Astrocyte (in vitro differentiated cells and primary cell): Measurements from ENCODE around the gene NEK3.

Source experiments
- CTCF ChIP-seq: IDR thresholded peaks from 2 replicates; pipeline ENCODE4 v1.5.1; 2011; ENCODE audit warnings: low read depth, mild to moderate bottlenecking, inconsistent platforms, low read length, moderate library complexity; ENCODE audit not compliant: insufficient read depth
- EZH2 ChIP-seq: IDR thresholded peaks from 2 replicates; pipeline ENCODE4 v1.6.1; 2012; ENCODE audit warnings: mild to moderate bottlenecking, low read length, inconsistent platforms; ENCODE audit not compliant: insufficient read depth

GRCh38 chr13:52096062-52096461, 63.3 kb downstream of the NEK3 start:
- TF ChIP-seq CTCF = no peak
- TF ChIP-seq EZH2 = no peak
